CD4-positive, alpha-beta T cell treated with Interleukin-15 for 4 hours (primary cell): Measurements from ENCODE around the gene COX5B.
"Not testable (repeated sequence)": the region's sequence is repeated elsewhere in the genome, so short reads cannot be mapped to it uniquely, and the experiment has no call there.

Experiments
- DNase-seq: peaks from one replicate; pipeline ENCODE4 v3.0.0-alpha.2; 2020; ENCODE audit warnings: low spot score

Gene COX5B

DNA sequence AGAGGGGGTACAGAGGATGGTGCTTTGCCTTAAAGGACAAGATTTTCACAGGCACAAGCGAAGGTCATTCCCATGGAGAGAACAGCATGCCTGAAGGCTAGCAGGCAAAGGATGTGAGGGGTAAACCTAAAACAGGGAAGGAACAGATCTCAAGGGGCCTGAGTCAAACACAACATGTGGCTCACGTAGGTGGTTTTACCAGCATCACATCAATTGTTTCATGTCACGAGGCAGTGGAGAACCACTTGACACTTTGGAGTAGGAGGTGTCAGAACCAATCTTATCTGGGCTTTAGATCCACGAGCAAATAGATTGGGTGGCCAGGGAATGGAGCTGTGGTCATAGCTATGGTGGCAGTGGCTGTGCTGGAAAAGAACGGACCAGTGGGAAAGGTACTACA lies 8.4 kb downstream of the COX5B start:
- no peak for DNase-seq

DNA sequence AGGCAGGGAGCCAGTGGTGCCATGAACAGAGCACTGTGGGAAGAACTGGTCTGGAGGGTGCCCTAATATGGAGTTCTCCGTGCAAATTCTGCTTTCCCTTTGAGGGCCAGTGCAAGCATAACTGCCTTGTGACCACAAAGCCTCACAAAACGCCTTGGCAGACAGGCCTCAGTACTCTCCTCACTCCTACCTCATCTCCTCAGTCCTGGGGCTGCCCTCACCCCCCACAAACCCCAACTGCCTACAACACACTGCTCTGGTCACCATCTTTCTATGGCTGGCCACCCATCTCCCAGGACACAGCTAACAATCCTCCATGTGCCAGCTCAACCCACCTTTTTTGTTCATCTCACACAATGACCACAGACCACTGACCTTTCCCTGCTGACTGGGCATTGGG lies 8.9 kb downstream of the COX5B start:
- DNase-seq, result no peak

DNA sequence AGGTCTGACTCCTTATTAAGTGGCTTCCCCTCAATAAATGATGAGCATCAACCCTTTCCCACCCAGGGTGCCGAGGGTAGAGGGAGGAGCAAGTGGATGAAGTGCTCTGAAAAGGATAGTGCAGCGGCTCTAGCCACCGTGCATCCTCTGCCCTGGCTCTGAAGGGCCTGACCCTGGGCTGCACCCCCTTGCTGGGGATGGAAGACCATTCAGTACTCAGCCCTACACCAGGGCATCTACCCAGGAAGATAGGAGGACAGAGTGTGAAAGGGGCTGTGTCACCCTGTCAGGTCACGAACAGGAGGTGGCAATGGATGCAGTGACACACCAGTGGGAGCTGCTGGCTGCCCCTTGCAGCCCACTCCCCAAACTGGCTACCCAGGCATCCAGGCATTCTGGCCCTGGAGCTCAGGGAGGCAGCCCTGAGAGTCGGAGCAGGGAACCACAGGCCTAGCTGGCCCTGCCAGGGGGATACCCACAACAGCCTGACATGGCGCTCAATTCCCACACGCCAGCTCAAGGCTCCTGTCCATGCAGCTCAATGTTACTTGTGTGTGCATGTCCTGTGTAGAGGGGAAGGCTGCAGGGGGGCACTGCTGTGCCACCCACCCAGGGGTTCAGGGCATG lies 10.4 kb downstream of the COX5B start:
- no peak for DNase-seq

DNA sequence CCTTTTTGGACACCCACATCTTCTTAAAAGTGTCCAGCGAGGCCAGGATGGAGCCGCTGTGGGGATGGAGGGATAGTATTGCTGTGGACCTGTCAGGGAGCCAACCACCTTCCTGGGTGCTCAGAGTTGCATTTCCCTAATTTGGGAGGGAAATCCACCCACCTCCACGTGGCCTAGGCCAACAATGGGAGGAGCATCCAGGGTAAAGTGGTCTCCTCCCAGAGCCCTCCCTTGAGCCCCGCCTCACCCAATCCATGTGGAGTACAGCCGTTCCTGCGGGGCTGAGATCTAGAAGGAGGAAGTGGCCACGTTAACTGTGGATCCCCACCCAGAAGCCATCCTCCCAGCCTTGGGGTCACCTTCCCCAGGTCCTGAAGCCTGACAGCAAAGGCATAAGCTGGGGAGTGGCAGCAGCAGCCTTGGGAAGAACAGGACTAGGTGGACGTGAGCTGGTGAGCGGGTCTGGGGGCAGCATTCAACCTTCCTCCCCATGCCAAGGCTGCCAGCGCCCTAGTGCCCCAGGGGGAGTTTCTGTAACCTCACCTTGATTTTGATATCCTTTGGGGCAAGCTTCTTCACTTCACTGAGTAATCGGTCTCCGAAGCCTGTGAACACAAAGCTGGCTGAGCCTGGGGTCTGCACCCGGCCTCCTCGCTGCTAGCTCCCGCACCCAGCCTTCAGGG lies 11.2 kb downstream of the COX5B start:
- DNase-seq, result no peak

DNA sequence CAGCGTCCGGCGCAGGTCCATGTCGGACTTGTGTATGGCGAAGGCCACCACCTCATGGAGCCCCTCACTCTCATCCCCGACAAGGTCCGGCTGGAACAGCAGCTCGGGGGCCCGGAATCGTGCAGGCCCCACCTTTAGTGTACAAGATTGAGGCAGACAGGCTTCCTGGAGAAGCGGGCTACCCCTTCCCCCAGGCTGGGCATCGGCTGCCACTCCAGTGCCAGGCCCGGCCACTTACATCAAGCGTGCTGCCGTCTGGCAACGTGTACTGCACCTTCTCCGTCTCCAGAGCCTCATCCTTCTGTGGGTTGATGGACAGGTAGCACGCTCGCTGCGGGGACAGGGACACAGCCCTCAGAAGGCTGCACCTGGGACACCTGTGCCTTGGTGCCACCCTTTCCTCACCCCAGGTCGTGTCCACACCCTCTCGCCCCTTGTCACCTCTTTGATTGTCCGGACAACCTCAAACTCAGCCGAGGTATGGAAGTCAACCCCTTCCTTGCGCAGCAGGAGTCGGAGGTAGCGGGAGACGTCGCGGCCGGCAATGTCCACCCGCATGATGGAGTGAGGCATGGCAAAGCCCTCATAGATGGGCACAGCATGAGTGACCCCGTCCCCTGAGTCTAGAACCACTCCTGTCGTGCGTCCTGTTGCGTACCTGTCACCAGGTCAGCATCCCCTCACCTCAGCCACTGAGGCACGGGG lies 12.3 kb downstream of the COX5B start:
- no peak for DNase-seq

DNA sequence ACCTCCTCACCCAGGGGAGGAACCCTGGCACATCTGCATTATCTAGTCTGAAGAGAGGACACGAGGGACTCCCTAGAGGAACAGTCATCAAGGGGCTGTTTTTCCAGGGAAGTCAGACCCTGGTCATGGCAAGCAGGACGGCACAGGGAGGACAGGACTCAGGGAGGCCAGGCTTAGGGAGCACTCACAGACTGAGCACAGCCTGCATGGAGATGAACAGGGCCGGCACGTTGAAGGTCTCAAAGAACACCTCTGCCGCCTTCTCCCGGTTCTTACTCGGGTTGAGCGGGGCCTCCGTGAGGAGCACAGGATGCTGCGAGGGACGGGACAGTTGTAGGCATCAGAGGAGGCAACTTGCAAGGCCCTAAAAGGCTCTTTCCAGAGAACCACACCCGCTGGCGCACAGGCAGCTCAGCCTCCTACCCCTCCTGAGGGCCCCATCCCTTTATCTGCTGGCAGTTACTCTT lies 12.9 kb downstream of the COX5B start:
- no peak for DNase-seq

DNA sequence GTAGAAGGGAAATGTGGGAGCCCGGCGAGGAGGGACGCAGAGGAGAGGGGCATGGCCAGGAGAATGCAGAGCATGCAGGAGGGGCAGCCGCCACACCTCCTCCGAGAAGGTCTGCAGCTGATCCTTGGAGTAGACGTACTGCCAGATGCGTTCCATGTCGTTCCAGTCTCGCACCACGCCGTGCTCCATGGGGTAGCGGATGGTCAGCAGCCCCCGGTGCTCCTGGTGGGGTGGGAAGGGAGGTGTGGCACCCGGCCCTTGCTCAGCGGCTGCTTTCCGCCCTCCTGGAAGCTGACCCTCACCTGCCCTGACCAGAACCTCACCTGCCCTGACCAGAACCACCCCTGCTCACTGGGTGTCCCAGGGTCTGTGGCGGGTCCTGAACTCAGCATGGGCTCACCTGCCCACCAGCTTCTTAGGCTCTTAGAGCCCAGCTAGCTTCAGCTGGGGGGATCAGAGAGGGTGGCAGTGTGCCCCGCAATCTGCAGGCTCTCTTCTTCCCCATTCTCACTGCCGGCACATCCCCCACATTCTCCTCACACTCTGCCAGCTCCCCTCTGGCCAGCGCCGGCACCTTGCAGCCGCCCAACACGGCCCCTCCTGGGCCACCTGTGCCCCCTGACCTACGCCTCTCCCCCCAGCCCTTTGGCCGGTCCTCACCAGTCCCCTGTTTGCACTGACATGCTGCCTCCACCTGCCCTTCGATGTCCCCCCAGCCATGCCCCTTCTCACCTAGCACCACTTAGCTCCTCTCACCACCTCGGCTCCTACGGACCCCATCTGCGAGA lies 13.6 kb downstream of the COX5B start:
- no peak for DNase-seq

DNA sequence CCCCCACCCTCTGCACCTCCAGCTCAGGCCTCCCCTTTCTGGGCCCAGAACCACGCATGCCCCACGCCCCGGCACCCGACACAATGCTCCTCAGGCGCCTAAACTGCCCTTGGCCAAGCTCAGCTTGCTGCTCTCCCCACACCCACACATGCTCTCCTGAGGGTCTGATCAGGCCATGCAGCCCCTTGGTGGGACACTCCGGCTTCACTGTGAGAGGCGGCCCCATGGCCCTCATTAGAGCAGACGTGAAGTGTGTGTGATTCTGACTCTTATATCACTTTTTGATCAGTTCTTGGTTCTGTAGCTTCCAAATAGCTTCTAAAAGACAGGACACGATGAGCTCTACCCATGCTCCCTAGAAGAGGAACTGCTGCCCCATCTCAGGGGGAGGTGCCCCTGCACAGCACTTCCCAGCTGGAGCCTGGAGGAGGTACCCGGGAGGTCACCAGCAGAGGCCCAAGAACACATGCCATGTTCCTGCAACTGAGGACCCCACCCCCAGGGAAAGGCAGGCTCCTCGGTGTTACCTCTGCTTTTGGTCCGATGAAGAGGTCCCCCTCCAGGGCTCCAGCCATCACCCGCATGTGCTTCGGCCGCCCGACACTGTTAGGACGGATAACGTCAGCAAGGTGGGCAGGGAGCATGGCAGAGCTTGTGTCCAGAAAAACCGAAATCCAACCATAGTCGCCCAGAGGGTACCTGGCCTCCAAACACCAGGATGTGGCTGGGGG lies 14.3 kb downstream of the COX5B start:
- DNase-seq, result no peak

DNA sequence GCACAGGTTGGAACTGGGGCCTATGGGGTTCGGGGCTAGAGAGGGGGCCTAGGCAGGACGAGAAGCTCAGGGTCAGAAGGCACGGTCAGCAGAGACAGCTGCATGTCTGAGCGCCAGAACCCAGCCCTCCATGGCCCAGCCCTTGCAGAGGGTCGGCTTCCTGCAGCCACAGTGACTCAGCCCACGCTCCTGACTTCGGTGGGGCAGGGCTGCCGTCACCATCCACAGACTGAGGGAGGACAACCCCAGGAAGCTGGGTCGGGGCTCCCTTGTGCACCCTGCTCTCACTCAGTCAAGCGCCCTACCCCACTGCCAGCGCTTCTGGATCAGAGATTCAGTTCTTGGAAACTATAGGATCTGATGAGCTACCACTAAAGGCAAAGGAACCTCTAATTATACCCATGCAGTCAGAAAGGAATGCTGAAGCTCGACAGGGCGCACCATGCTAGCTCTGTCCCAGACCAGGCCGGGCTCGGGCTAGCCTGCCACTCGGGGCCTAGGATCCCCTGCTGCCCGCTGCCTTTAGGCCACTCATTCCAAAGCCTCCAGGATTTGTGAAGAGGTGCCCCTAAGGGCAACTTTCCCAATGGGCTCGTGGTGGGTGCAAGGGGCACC lies 15.0 kb downstream of the COX5B start:
- no peak for DNase-seq

DNA sequence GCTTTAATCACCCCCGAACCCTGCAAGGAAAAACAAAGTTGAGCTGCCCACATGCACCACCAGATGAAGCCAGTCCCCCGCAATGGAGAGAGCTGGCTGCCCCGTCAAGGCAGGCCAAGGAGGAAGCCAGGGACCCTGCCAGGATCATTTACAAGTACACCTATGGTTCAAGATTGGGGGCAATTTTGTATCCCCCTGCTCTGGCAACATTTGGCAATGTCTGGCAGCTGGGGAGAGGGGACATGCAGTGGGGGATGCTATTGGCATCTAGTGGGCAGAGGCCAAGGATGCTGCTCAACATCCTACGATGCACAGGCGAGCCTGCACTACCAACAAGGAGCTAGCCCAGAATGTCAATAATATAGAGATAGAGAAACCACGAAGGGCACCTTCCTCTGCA lies 16.1 kb downstream of the COX5B start:
- no peak for DNase-seq

DNA sequence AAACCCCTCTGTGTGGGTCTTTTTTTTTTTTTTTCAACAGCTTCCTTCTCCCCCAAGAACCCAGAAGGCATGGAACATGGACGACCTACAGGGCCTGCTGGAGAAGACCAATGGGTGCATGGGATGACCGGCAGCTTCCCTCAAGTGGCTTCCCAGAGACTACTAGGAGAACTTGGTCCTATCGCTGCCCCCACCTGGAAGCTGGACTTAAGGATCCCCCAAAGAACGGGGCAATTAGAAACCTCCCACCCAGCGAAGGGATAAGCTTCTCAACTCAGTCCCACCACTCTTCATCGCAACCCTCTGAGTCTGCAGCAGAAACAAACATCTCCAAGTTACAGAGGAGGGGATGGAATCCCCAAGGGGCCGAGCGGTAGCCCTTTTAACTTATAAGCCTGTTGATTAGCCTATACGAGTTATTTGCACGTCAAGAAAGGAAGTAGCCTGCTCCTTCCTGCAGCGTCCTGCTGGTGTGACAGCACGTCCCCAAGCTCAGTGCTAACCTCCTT lies 16.6 kb downstream of the COX5B start:
- no peak for DNase-seq

DNA sequence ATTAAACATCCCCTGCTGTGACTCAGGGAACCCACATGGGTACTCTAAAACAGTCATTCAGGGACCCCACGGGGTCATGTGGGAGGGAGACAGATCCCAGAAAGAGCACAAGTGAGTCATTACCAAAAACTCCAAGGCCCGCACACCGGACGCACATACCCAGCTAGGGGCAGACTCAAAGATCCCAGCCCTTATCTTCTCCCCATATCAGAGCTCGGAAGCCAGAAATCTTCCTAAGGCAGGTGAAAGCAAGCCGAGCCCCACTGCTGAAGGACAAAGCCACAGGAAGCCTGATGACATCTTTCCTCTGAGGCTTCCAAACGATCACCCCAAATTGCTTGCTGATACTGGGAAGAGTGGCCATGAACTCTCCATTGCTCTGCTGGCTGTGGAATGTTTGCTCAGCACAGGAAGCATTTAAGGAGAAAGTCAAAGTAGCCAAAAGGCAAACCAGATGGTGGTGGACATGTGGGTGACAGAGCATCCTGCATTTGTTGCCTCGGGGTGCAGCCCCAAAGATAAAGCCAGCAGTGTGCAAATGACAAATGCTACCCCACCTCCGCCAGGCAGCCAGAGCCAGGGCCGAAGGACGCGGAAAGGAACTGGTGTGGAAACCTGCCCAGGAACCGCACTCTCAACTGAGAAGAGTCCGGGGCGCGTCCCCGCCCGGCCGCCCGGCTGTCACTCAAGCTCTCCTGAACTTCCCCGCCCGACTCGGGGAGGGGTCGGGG lies 17.2 kb downstream of the COX5B start:
- DNase-seq, result peak; percentile 75

DNA sequence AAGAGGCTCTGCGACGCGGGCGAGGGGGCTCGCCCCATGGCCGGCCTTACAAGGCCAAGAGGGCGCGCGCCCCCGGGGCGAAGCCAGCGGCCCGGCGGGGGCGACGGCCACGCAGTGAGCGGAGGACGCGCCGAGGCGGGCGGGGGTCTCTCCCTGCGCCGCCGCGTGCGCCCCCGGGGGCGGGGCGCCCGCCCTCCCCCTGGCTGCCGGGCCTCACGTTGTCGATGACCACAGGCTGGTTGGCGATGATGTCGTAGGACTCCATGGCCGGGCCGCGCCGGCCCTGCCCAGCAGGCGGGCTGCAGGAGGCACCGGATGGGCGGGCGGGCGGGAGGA lies 17.7 kb downstream of the COX5B start:
- DNase-seq, result no peak

DNA sequence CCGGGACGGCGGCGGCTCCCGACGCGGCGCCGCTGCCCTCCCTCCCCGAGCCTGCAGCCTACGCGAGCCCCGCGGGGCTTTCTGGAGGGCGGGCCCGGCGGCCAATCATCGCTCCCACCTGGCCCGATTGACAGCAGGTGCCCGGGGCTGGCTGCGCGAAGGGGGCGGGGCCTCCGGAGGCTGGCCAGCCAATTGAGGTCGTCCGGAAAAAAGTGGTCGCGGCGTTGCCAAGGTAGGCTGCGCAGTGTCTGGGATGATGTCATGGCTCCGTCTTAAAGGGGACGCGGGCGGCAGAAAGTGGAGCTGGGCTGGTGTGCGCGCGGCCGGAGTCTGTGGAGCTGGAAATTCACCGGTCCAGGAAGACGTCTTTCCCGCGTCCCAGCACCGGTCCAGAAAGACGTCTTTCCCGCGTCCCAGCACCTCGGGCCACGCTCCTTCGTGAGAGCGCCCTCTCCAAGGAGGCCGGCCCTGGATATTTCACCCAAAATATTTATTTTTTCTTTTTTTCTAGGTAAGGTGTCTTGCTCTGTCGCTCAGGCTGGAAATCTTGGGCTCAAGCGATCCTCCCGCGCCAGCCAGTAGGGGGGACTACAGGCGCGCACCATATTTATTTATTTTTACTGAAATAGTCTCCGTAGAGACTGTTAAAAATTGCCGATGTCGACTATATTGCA lies 18.2 kb downstream of the COX5B start, which contains the start of gene ACTR1B:
TSS of gene ACTR1B (minus strand) at position 83 of the 674 bp plus-strand sequence. CDS start 154 bp downstream, outside the sequence.
- DNase-seq, result peak; percentile 98

DNA sequence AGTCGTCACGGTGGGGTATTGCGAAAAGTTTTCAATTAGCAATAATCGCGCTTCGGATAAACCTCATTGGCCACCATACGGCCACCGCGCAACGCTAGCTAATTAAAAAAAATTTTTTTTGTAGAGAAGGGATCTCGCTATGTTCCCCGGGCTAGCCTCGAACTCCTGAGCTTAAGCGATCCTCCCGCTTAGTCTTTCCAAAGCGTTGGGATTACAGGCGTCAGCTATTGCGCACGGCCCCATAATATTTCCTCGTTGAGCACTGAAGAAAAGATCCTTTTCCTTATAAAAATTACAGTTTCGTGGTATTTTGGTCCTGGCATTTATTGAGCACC lies 18.7 kb downstream of the COX5B start:
- no peak for DNase-seq

DNA sequence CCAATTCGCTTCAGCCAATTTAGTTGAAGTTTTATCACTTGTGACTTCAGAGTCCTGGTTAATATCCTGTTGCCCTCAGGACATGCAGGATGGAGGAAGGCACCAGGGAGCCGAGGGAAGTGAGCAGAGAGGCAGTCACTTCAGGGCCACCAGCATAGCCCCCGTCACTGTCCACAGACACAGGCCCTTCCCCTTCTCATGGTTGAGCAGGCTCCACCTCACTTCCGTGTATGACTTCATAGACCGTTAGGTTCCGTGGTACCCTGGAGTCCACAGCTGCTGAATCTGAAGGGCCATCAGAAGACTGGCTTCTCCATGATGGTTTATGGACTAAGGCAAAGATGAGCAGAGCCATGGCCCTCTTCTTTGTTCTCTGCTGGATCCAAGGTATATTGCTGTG lies 23.6 kb downstream of the COX5B start, which contains the start of gene C2orf92:
TSS of gene C2orf92 (plus strand) at position 266 of the 400 bp plus-strand sequence. CDS start at position 342, 76 bp downstream.
- no peak for DNase-seq

DNA sequence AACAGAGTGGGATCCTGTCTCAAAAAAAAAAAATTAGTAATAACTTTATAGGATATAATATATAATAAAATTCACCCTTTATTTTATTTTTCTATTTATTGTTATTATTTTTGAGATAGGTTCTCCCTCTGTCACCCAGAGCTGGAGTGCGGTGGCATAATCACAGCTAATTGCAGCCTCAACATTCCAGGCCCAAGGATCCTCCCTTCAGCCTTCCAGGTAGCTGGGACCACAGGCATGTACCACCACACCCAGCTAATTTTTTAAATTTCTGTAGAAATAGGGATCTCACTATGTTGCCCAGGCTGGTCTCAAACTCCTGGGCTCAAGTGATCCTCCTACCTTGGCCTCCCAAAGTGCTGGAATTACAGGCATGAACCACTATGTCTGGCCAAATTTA lies 24.6 kb downstream of the COX5B start:
- no peak for DNase-seq

DNA sequence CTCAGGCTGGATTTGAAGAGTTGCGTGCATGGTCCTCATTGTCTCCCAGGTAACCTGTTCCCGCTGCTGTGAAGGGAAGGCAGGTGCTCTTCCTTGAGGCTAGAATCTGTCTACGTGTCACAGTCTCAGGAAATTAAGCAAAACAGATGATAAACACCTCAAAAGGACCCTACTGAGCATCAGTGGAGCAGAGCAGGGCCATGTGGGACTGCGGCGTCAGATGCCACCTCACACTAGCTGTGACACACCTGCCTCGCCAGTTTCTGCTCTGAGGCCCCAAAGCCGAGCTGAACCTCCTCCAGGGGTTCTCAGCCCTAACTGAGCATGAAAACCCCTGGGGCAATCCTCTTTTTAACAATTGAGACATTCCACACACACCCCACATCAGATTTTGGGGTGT lies 25.7 kb downstream of the COX5B start:
- no peak for DNase-seq

DNA sequence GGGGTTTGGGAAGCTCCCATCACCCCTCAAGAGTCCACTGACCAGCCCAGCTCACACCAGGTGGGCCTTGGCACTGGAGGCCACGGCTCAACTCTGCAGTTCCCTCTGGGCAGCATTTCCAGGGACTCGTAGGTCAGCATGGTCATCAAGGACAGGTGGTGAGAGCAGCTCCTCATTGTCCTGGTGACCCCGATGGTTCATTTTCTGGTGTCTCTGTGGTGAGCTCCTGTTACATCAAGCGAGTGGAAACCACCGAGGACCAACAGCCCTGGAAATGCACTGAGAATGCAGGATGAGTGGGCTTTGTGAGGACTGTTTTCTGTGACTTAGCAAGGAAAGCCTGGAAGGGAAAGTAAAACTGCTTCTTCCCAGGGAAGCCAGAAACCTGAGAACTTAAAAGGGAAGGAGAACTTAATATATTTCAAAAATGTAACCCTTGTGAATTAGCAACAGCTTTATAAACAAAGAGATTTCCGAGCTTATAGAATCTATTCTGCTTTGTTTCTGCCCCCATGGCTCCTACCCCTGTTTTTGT lies 26.8 kb downstream of the COX5B start:
- DNase-seq, result not testable (repeated sequence)
